HG03095 (cell line): ENCODE data around the gene CHST1.

Experiments
- ATAC-seq: cut with Tn5 transposase; IDR thresholded peaks from one replicate; pipeline ENCODE4 v1.9.1; 2021; ENCODE audit warnings: moderate library complexity; ENCODE audit not compliant: unreplicated experiment

Gene CHST1

DNA sequence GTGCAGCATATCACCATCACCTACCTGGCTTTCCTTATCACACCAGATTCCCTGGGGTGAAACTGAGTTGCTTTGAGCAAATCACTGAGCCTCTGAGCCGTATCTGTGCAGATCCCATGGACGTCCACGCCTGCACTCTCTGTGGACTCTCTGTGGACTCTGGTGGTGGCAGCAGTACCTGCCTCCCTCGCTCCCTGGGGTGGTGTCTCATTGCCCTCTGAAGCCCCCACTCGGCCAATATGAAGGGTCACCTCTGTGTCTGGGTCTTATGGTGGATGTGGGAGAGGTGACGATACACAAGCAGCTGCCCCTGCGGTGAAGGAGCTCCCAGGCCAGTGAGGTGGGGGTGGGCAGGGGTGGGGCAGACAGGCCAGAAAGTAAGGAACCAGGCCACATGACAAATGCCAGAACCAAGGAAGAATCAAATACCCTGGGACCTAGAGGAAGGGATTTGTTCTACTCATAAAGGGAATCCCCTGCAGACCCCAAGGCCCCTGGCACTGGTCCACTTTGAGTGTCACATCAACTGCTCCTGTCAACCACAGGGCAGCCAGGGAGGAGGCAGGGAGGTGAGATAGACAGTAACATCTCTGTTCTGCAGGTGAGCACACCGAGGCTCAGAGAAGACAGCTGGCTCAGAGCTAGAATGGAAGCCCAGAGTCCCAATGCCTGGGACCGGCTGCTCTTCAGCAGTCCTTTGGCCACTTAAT, 9.2 kb upstream of the CHST1 start:
- no peak for ATAC-seq

- ATAC-seq = no peak
Observed at GRCh38 chr11:45673441-45673840, 8.0 kb upstream of the CHST1 start.

GRCh38 chr11:45672593-45672992, 7.2 kb upstream of the CHST1 start:
- no peak for ATAC-seq

- no peak for ATAC-seq
Observed at GRCh38 chr11:45671246-45672171, 6.1 kb upstream of the CHST1 start.

- ATAC-seq = no peak
Observed at GRCh38 chr11:45670386-45671135, 5.1 kb upstream of the CHST1 start.

GRCh38 chr11:45669956-45670355, 4.5 kb upstream of the CHST1 start:
- no peak for ATAC-seq

DNA sequence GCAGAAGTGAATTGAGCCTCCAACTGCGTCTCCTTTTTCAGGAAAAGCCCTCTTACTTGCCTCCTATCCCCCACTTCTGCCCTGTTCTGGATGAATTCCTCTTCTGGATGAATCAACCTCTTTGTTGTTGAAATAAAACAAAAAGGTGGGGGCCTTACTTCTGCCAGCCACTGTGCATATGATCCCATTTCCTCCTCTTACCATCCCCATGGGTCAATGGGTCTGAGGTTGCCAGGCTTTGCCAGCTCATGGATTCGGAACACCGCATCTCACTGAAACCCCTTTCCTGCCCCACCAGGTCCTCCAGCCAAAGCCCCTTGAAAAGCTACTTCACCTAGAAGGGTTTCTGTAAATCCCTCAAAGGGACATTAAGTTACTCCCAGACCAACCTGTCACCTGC, 3.7 kb upstream of the CHST1 start:
- ATAC-seq = no peak

DNA sequence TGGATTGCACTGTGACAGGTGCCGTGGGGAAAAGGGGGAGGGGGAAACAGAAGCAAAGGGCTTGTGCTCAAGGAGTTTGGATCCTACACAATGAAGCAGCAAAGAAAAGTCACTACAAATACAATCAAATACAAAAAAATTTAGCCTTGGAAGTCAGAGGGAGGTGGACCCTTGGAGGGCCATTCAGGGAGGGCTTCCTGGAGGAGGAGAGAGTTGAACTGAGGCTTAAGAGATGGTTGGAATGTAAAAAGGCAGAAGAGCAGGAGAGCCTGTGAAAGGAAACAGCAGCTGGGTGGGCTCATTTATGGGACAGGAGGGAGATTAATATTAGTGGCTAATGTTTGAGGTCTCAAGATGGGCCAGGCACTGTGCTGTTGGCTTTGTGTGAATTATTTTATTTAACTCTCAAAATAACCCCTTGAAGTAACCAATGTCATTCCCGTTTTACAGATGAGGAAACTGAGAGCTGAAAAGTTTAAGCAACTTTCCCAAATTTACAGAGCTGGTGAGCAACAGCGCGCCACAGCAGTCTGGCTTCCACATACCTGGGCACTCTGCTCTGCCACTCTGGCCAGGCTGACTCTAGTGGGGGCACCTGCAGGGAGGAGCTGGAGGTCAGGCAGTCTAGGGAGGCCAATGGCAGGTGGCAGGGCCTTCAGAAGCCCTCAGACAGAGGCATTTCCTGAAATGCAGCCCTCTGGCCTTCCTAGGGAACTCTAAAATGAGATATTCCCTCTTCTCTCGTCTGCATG, 2.7 kb upstream of the CHST1 start:
- ATAC-seq = no peak

GRCh38 chr11:45666648-45667642, 1.5 kb upstream of the CHST1 start:
- ATAC-seq = no peak

DNA sequence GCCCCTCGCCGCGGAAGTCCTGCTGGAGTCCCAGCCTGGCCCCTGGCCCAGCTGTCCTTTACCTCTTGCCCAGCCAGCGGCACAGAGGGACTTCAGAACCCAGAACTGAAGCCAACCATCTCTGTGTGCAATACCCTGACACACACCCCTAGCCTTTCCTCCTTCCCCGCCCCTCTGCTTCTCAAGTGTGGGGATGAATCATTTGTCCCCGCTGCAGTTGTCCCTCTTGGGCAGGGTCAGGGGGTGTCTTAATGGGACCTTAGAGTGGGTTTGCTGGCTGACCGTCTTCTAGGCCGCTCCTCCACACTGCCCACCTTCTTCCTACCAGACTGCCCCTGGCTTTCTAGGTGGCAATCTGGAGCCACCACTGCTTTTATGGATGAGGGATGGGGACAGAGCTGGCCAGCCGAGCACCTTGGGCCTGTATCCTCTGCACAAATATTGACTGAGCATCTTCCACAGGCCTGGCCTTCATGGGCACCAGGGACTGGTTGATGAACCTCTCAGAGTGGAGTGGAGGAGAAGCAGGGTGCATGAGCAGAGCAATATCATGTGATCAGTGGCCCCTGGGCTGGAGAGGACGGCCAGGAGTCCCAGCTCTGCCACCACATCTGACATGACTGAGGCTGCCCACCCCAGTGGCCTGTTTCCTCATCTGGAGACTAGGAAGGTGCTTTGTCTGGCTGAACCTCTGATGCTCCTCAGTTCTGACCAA, 668 bp upstream of the CHST1 start:
- ATAC-seq = no peak

GRCh38 chr11:45664376-45665205, 831 bp downstream of the CHST1 start:
- no peak for ATAC-seq

DNA sequence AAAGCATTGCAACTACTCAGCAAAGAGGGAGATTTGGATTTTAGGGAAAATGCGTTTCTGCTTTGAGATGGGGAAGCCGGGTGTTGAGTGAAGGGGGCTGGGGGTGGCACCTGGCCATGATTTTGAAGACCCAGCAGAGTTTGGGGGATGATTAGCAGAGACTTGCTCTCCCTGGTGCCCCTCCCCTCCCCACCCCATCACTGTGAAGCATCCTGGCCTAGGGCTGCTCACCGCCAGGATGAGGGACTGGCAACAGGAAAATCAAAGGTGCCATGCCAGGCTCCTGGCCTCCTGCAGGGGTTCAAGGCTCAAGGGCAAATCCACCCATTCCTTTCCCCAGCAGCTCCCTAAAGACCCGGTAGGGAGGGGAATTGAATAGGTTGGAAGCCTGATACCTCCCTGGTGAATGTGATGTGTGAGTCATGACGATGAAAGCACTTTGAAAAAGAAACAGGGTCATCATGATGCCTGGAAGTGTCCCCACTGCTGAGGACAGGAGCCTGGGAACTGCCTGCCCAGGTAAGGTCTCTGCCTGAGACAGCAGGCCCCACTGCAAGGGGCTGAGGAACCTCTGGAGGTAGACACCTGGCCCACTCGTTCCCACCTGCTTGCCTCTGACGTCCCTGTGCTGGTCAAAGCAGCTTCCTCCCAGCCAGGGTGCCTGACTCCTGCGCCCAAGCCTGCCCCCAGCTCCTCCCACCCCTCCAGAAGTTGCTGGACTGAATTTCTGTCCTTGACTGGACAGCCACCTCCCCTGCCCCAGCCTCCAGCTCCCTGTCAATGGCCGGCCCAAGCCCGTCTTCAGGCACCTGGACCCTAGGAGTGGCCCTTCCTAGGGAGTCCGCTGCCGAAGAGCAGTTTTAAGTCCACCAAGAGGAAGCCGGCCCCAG, 1.7 kb downstream of the CHST1 start:
- ATAC-seq = no peak

DNA sequence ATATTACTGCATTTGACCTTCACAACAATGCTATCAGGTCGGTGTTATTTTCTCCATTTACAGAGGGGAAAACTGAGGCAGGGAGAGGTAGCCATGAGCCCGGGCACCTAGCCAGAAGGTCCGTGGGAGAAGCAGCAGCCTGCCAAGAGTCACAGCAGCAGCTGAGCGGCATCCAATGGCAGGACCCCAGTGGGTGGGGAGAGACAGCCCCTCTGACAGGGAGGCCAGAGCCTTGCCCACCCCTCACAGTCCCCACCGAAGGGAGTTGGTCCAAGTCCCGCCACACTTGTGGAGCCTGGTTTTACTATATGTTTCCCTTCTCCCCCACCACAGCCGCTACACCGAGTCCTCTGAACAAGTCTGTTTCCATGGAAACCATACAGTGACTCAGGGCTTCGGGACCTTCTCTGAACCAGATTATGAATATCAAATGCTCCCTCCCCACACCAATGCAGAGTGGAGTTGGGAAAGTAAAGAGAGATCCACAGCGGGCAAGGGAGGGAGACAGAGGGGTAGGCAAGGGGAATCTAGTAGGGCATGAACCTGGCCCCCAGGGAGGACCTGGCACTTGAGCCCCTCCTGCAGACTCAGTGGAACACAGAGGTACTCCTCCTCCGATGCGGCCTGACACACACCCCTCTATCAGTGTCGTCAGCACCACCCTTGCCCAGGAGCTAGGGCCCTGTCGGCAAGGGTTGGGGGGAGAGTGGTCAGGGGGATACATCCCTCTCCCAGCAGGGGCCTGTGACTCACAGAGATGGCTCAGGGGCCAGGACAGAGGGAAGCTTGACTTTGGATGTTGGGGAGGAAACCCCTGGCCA, 2.5 kb downstream of the CHST1 start:
- no peak for ATAC-seq

- ATAC-seq = no peak
Observed at GRCh38 chr11:45662096-45662664, 3.2 kb downstream of the CHST1 start.

- no peak for ATAC-seq
Observed at GRCh38 chr11:45661439-45662055, 3.9 kb downstream of the CHST1 start.
